ENCODE measurements around the gene MAP7D1.

DNA sequence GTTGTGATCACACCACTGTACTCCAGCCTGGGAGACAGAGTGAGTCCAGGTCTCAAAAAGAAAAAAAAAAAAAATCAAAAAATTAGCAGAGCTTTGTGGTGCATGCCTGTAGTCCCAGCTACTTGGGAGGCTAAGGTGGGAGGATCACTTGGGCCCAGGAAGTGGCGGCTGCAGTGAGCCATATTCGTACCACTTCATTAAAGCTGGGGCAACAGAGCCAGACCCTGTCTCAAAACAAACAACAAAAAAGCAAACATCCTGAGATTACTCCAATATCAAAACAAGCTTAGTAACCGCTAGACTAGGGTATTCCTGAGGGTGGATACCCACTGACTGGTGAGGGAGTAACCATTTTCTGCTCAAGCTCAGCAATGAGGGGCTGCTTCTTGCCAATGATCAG is 55.3 kb downstream of the MAP7D1 start:
- TF ChIP-seq CTBP1 (IDR thresholded peaks at IDR 0.05; ENCODE audit: borderline replicate concordance) (no peak), BHLHE40 (IDR thresholded peaks at IDR 0.05; ENCODE audit: borderline replicate concordance) (no peak), FOXK2 (IDR thresholded peaks at IDR 0.05) (no peak), ARNT (IDR thresholded peaks at IDR 0.05) (no peak), ZNF384 (IDR thresholded peaks at IDR 0.05) (no peak), ELF4 (IDR thresholded peaks at IDR 0.05) (no peak), LEF1 (IDR thresholded peaks at IDR 0.05; ENCODE audit: borderline replicate concordance) (no peak), SP1 (IDR thresholded peaks at IDR 0.05) (no peak), FOXA1 (IDR thresholded peaks at IDR 0.05) (no peak), FOXM1 (IDR thresholded peaks at IDR 0.05; ENCODE audit: borderline replicate concordance) (no peak), NFRKB (IDR thresholded peaks at IDR 0.05) (no peak), HDGF (IDR thresholded peaks at IDR 0.05; ENCODE audit: borderline replicate concordance) (no peak), TARDBP (IDR thresholded peaks at IDR 0.05) (no peak)
